Activated CD8-positive, alpha-beta memory T cell treated with anti-CD3 and anti-CD28 coated beads, Interleukin-2, amount 50 U/mL, for 1 hour (primary cell): ENCODE results near the gene POLD3.

Experiments
- DNase-seq: peaks from one replicate; pipeline ENCODE4 v3.0.0-alpha.2; 2020; ENCODE audit errors: extremely low read depth

POLD3 gene

DNA sequence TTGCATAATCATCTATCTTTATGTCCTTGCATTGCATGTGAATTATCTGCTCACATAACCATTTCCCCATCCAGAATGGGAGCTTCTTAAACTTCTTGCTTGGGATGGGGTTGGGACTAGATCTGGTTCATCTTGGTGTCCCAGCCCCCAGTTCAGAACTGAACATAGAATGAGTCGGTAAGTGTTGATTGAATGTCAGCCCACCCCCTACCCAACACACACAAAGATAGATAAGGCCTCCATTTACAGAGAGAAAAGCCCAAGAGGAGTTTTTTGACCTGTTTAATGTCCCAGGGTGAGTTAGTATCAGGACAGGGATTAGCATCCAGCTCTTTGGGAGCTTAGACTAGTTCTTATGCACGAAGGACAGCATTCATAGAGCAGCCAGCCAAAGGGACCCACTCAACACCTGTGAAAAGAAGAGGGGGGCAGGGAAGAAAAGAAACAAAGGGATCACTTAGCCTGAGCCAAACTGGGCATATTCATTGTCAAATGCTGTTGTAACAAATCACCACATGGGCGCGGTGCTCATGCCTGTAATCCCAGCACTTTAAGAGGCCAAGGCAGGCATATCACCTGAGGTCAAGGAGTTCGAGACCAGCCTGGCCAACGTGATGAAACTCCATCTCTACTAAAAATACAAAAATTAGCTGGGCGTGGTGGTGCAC lies 81.4 kb downstream of the POLD3 start:
- DNase-seq, result no peak

DNA sequence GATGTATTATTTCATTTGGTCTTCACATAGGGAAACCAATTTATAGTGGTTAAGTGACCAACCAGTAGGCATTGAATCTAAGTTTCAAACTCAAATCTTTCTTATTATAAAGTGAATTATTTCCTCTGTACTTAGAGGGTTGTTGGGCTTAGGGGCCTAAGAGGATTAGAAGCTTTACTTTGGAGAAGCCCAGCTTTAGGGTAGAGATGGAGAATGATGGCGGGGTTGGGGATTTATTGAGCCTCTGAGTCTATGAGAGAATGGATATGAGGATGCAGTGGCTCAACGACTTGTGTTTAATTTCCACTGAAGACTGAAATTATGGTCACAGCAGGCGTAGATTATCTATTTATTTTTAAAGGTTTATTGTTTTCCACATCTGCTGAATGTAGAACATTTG lies 83.4 kb downstream of the POLD3 start:
- no peak for DNase-seq

DNA sequence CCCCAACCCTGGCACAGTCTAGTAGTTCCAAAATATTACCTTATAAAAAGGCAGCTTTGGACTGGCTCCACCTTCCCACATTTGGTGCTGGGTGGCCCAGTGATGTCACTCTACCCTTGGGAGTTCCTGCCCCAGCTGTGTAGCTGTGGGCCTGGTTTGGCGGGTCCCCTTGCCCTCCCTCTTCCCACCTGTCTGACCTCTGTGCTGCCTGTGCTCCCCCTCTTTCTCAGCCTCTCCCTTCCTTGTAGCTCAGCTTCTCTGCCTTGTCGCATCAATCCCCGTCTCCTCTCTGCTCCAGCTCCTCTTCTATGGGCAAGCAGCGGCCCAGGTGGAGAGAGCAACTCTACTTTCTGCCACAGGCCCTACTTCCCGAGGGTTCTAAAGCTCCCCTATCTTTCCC lies 84.2 kb downstream of the POLD3 start:
- no peak for DNase-seq

DNA sequence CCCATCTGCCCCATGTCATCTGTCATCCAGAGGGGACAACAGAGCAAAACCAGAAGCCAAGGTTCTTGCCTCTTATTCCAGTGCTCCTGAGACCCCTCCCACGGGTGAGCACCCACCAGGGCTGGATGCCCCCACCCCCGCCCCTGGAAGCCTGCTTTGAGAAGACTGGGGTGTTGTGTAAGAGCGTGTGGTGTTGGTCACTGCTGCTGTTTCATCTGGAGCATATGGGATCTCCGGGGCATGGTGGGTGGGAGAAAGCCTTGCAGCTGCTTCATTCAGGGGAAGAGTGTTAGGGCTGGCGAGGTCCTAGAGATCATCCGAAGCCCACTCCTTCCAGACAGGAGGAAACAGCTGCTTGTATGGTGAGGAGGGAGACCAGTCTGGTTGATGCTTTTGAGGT lies 84.7 kb downstream of the POLD3 start:
- DNase-seq, result no peak

- no peak for DNase-seq
Measured at GRCh38 chr11:74678041-74678440, 85.7 kb downstream of the POLD3 start.

GRCh38 chr11:74678591-74679512 lies 86.5 kb downstream of the POLD3 start:
- DNase-seq, result no peak

- no peak for DNase-seq
Measured at GRCh38 chr11:74679513-74679865, 87.1 kb downstream of the POLD3 start.

DNA sequence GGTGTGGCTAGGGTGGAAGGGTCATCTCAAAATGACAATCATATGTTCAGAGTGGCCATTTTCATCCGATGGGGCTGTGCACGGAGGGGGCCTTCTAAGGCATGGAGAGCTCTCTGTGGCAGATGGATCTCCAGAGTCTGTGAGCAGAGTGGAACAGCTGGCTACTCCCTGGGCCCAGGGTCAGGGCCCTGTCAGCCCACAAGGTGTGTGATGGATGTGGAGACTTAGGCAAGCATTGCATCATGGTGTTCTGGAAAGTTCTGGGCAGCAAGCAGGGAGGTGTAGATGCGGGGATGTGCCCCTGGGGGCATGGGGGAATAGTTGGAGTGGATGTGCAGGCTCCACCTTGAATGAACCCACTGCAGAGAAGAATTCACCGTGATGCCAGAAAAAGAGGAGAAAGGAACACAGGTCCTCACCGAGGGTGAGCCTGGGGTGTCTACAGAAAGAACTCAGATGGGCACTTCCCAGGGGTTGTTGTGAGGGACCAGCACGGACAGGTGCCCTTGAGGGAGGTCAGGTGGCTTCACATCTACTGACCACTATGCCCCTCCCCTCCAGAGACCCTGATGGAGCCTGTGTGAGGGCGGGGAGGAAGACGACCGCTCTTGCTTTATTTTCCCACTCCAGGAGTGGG lies 87.8 kb downstream of the POLD3 start:
- no peak for DNase-seq

DNA sequence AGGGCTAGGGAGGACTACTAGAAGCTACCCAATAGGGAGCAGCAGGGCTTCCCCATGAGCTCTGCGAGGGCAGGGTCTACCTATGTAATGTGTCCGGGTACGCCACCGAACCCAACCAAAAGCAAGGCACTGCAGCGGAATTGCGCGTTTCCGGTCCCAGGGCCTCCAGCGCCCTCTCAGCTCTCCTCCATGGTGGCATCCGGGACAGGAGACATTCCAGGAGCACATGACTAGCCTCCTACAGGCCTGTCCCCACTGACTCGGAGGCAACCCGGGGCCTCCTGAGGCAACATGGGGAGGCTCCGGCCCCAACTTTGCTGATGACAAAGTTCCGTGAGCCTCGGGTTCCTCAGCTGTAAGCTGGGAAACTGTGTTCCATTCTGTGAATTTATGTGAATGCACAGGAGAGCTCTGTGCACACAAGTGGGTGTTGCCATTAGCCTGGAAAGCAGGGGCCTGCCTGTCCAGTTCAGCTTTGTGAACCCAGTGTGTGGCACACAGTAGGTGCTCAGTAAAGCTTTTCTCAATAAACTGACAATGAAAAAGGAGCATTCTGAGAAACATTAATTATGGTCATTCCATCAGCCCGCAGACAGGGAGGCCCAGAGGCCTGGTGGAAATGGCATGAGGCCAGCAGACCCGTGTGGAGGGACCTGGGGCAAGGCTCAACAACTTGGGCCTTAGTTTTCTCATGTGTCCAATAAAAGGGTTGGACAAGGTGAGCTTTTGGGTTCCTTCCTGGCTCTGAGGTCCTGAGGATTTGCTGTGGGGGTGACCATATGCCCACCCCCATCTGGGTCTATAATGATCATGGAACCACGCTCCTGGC lies 88.5 kb downstream of the POLD3 start:
- no peak for DNase-seq

DNA sequence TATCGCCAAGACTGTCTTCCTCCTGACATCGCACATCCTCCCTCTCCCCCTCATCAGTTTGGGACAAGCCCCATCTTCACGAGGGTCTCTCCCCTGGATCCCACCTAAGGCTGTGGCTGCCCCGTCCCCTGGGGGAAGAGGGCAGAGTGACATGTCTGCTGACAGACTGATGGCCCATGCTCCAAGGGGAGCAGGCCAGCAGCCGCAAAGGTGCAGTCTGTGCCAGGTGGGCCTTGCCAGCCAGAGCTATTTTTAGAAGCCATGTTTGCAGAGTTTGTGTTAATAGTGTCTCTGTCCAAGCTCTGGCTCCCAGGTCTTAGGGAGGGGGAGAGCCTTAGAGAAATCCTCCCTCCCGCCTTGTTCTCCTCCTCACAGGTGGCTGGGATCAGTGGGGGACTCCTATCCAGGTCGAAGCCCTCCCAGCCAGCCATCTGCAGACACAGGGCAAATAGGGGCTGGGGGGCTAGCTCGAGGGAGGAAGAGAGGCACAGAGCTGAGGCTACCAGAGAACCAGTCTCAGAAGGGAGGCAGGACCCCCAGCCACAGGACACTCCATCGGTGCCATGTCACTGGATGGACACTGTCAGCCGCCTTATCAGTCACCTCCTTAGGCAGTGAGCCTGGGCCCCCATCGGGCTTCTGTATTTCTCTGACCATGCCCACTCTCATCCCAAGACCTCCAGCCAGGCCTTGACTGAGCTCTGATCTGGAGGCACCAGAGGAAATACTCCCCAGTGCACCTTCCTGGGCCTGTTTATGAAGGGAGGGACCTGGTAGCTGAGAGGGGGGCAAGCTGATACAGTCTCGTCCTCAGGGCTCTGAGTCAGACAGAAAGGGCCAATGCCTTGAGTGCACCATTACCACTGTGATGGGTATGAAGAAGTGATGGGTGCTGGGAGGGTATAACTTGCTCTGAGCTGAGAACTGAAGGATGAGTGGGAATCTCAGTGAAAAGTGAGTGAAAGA lies 89.6 kb downstream of the POLD3 start:
- DNase-seq, result no peak

DNA sequence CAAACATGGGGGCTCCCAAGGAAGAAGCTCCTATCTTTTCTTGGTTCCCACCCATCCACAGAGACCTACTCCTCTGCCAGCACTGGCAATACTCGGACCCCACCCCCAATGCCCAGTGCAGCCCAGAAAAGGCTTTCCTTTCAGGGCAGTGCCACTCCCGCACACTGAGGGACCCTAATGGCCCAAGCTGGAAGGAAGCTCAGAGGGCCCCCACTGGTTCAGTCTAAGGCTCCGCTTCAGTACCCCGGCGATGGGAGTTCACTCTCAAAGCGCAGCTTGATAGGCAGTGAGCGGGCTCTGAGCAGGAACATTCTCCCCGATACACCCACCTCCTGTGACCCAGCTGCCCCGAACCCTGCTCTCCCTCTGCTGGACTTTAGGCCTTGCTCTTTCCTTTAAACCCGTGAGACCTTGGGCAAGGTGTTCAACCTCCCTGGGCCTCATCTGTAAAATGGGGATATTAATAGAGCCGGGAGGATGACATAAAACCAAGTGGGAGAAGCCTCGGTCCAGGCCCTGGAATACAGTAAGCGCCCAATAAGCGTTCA lies 90.4 kb downstream of the POLD3 start:
- DNase-seq, result no peak

DNA sequence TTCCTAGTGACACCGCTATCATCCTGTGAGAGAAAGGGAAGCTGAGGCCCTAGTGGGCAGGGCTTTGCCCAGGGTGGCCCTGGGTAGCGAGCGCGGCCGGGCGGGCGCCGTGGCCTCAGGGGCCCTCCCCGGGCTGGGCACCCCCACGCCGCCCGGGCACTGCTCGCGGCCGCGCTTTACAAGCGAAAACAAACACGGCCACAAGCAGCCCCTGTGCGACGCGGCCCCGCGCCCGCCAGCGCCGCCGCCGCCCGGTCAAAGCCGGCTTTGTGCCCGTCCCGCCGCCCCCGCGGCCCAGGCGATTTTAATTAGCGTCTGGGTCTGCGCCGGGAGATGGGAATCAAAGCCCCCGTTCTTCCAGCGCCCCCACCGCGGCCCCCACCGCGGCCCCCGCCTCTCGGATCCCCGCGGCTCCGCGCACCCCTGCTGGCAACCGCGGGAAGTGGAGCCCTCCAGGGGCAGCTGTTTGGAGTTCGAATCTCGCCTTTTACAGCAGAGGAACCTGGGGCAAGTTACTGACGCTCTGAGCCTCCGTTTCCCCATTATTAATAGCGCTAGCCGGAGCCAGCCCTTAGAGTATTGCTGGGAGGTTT lies 91.0 kb downstream of the POLD3 start:
- no peak for DNase-seq

GRCh38 chr11:74683941-74684481 lies 91.6 kb downstream of the POLD3 start:
- no peak for DNase-seq

DNA sequence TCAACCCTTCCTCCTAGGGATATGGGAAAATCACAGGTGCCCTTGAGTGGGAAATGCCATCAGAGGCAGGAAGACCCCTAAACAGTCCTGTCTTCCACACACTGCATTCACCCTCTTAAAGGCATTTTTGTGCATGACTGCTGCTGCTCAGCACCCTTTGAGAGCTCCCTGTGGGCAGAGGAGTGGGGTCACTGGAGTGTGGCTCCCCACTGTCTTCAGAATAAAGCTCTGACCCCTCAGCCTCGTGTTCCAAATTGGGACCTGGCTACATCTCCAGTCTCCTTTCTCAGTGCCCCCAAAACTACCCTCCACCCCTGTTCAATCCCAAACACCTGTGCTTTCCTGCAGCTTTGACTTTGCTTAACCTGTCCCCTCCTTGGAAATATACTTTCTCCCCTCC lies 92.3 kb downstream of the POLD3 start:
- no peak for DNase-seq

DNA sequence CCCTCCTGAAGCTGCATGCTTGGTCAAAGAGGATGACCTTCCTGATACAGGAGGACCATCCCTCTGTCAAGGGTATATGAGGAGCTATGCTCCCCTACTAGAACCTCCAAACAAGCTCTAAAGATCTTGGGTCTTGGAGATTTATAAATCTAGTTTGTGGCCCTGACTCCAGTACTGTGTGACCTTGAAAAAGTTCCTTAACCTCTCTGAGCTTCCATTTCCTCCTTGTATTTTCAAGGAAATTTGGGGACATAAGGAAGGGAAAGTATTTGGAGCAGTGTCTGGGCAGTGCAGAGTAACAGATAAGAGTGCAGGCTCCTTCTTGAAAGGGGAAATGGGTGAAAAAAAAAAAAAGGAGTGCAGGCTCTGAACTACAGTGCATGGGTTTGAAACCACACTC lies 93.0 kb downstream of the POLD3 start:
- no peak for DNase-seq

DNA sequence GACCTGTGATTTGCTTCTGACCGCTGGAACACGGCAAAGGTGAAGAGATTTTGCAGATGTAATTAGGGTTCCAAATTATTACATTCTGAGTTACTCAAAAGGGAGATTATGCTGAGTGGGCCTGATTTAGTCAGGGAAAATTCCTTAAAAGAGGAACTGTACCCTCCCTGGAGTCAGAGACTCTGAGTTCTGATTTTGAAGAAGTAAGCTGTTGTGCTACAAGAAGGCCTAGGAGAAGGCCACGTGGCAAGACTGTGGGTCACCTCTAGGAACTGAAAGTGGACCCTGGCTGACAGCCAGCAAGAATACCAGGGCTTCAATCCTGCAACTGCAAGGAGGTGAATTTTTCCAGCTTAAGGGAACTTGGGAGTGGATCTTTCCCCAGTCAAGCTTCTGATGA lies 93.5 kb downstream of the POLD3 start:
- no peak for DNase-seq

- DNase-seq, result no peak
Measured at GRCh38 chr11:74686792-74687191, 94.4 kb downstream of the POLD3 start.

DNA sequence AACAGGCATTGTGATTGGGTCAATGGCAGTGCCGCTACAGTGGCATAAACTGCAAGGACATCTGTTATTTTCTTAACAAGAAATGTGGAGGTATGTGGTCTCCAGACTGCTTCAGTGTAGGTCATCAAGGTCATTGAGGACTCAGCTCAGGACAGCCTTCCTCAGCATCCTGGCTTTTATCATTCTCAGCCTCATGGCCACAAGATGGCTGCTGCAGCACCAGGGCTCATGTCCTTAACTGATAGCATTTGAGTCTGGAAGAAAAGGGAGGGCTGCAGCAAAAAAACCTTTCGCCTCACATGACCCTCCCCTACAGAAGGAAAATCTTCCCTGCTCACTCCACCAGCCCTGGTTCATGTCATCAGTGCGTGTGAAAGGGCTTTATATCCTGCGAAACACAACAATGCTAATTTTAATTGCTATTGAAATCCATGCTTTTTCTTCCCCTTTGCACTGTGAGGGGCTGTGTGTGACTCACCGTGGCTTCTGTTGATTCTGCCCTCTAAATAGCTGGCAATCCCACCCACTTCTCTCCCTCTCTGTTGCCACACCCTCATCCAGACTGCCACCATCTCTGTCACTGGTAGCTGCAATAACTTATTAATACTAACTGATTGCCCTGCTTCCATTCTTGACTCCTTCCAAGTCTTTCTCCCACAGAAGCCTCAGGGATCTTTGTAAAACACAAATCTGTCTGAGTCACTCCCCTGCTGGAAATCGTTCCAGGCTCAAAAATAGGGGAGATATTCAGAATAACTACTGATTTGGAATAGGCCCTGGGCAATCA lies 95.0 kb downstream of the POLD3 start:
- DNase-seq, result no peak

DNA sequence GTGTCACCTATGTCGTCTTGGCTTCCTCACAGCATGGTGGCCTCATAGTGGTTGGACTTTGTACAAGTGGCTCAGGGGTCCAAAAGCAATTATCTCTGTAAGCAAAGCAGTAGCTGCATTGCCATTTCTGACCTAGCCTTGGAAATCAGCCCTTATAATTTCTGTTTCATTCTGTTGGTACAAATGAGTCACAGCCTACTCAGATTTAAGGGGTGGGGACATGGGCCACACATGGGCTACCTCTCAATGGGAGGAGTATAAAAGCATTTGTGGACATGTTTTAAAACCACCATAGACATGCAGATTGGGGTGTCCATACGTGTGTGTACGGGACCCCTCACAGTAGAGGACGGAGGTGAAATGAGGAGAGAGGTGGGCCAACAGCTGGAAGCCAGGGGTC lies 97.3 kb downstream of the POLD3 start:
- no peak for DNase-seq
